Peyer's patch (tissue), 4 donors: ENCODE measurements around the gene DNAJC7. TPM values are rescaled to one million over a fixed set of nuclear protein-coding genes. Genes with fewer than 3 reads are reported as not detected.

Experiments
- DNase-seq, 3 donors: peaks; one replicate each; pipeline ENCODE4 v3.0.0-alpha.2; 2017 to 2019
- H3K27ac ChIP-seq, 4 donors: fragments of 200-600 bp; sonication (generic); one replicate each; pipeline ENCODE4 v1.5.1; 2016 to 2019
- H3K27me3 ChIP-seq, 2 donors: fragments of 200-600 bp; sonication (generic); one replicate each; pipeline ENCODE4 v1.5.1; 2019
- H3K36me3 ChIP-seq, 3 donors: fragments of 200-600 bp; sonication (generic); one replicate each; pipeline ENCODE4 v1.5.1; 2016 to 2019
- H3K4me1 ChIP-seq, 4 donors: fragments of 200-600 bp; sonication (generic); one replicate each; pipeline ENCODE4 v1.5.1; 2016 to 2019
- H3K4me3 ChIP-seq, 4 donors: fragments of 200-600 bp; sonication (generic); 1 replicate in 3 of 4; 2 replicates in 1 of 4; pipeline ENCODE4 v1.5.1; 2016 to 2019; ENCODE audit warnings: mild to moderate bottlenecking in 1 of 4
- H3K9me3 ChIP-seq, 4 donors: fragments of 200-600 bp; sonication (generic); one replicate each; pipeline ENCODE4 v1.5.1; 2016 to 2019; ENCODE audit warnings: mild to moderate bottlenecking in 1 of 4
- POLR2A ChIP-seq, 2 donors: fragments of 450-650 bp; IDR thresholded peaks; one replicate each; pipeline ENCODE4 v1.5.1; 2017; ENCODE audit warnings: antibody characterized with exemption in 2 of 2, mild to moderate bottlenecking in 2 of 2, moderate library complexity in 2 of 2
- total RNA-seq, 4 donors: library from RNA; depleted of rRNA; stranded (reverse); fragments of >200 nt; gene quantifications; one replicate each; pipeline ENCODE4 v1.1.0, GENCODE V29; 2016
- TF ChIP-seq, protein P1 (sequence below), 6 experiments: fragments of 450-650 bp in 4 of 6; fragments of 200-600 bp in 2 of 6; sonication (generic) in 1 of 6; IDR thresholded peaks; one replicate each; pipeline ENCODE4 v1.5.1; 2017 to 2019; ENCODE audit warnings: antibody characterized with exemption in 6 of 6, mild to moderate bottlenecking in 3 of 6, moderate library complexity in 1 of 6

The DNAJC7 gene
- total RNA-seq, 4 donors from 2014 or later = 51.0 to 80.9 (median 70.7) TPM

- Histone ChIP-seq H3K9me3 (no peaks in the 10 kb centered on the region), H3K36me3 (peaks cover 0 to 4% (median 0%) of the 10 kb centered on the region in 3 donors), H3K4me1 (peaks cover 0 to 34% (median 0%) of the 10 kb centered on the region in 4 donors), H3K4me3 (no peak overlapping the region), H3K27me3 (no peaks in the 10 kb centered on the region), H3K27ac (no peak overlapping the region)
- DNase-seq = no peak
- TF ChIP-seq POLR2A (IDR thresholded peaks at IDR 0.05) = no peak
- TF ChIP-seq, protein P1, sequence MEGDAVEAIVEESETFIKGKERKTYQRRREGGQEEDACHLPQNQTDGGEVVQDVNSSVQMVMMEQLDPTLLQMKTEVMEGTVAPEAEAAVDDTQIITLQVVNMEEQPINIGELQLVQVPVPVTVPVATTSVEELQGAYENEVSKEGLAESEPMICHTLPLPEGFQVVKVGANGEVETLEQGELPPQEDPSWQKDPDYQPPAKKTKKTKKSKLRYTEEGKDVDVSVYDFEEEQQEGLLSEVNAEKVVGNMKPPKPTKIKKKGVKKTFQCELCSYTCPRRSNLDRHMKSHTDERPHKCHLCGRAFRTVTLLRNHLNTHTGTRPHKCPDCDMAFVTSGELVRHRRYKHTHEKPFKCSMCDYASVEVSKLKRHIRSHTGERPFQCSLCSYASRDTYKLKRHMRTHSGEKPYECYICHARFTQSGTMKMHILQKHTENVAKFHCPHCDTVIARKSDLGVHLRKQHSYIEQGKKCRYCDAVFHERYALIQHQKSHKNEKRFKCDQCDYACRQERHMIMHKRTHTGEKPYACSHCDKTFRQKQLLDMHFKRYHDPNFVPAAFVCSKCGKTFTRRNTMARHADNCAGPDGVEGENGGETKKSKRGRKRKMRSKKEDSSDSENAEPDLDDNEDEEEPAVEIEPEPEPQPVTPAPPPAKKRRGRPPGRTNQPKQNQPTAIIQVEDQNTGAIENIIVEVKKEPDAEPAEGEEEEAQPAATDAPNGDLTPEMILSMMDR (IDR thresholded peaks at IDR 0.05) = peak in 1 of 6 experiments; percentile 13
Measured at GRCh38 chr17:42009170-42009569, 8.1 kb downstream of the DNAJC7 start.

- peaks cover 0 to 33% (median 0%) of the 10 kb centered on the region in 4 donors for H3K4me1 ChIP-seq
- no peak for DNase-seq
- H3K27ac ChIP-seq = no peak overlapping the region
- no peaks in the 10 kb centered on the region for H3K9me3 ChIP-seq
- peaks cover 0 to 10% (median 0%) of the 10 kb centered on the region in 3 donors for H3K36me3 ChIP-seq
- no peak for TF ChIP-seq POLR2A (IDR thresholded peaks at IDR 0.05)
- TF ChIP-seq, protein P1 (IDR thresholded peaks at IDR 0.05) = no peak
- H3K4me3 ChIP-seq = no peak overlapping the region
- H3K27me3 ChIP-seq = no peaks in the 10 kb centered on the region
Measured at GRCh38 chr17:42005166-42005565, 12.1 kb downstream of the DNAJC7 start.

GRCh38 chr17:42002792-42003301, 14.4 kb downstream of the DNAJC7 start:
- Histone ChIP-seq H3K27me3 (no peaks in the 10 kb centered on the region), H3K4me1 (peaks cover 0 to 34% (median 0%) of the 10 kb centered on the region in 4 donors), H3K27ac (peak overlapping the region in 1 of 4 donors; percentile 34), H3K36me3 (peaks cover 0 to 33% (median 0%) of the 10 kb centered on the region in 3 donors), H3K9me3 (no peaks in the 10 kb centered on the region), H3K4me3 (no peak overlapping the region)
- no peak for DNase-seq
- TF ChIP-seq POLR2A (IDR thresholded peaks at IDR 0.05) = no peak
- TF ChIP-seq, protein P1 (IDR thresholded peaks at IDR 0.05) = no peak

GRCh38 chr17:42002175-42002791, 15.0 kb downstream of the DNAJC7 start:
- Histone ChIP-seq H3K27ac (no peak overlapping the region), H3K27me3 (no peaks in the 10 kb centered on the region), H3K4me3 (no peak overlapping the region), H3K9me3 (no peaks in the 10 kb centered on the region), H3K36me3 (peaks cover 0 to 39% (median 0%) of the 10 kb centered on the region in 3 donors), H3K4me1 (peaks cover 0 to 34% (median 0%) of the 10 kb centered on the region in 4 donors)
- DNase-seq = no peak
- TF ChIP-seq POLR2A (IDR thresholded peaks at IDR 0.05) = no peak
- TF ChIP-seq, protein P1 (IDR thresholded peaks at IDR 0.05) = no peak

GRCh38 chr17:42001729-42002128, 15.5 kb downstream of the DNAJC7 start:
- Histone ChIP-seq H3K36me3 (peaks cover 0 to 40% (median 0%) of the 10 kb centered on the region in 3 donors), H3K27ac (no peak overlapping the region), H3K9me3 (no peaks in the 10 kb centered on the region), H3K4me1 (peaks cover 0 to 34% (median 0%) of the 10 kb centered on the region in 4 donors), H3K4me3 (no peak overlapping the region), H3K27me3 (no peaks in the 10 kb centered on the region)
- TF ChIP-seq, protein P1 (IDR thresholded peaks at IDR 0.05) = no peak
- TF ChIP-seq POLR2A (IDR thresholded peaks at IDR 0.05) = no peak
- DNase-seq = no peak
